ENCODE data around the gene GLRB. TPM values are rescaled to one million over a fixed set of nuclear protein-coding genes. Genes with fewer than 3 reads are reported as not detected.
A peak's percentile ranks its signal among the peaks of the same experiment; 100 is the strongest.

GLRB gene
- total RNA-seq, 4 donors from 2014 or later = 0.27 to 1.3 (median 0.65) TPM

GRCh38 chr4:157075401-157075800 is 549 bp upstream of the GLRB start:
- Histone ChIP-seq H3K27ac (no peak overlapping the region), H3K36me3 (no peaks in the 10 kb centered on the region), H3K9me3 (no peaks in the 10 kb centered on the region), H3K4me1 (peaks cover 0 to 14% (median 0%) of the 10 kb centered on the region in 3 donors), H3K4me3 (peak overlapping the region in 3 of 4 donors; percentile 50 to 76 (median 59)), H3K27me3 (peaks cover 0 to 31% (median 0%) of the 10 kb centered on the region in 4 donors)
- DNase-seq = no peak
- intact Hi-C loops (cut with DNase I) = no loop called here
- WGBS, 2 donors = 67 to 80% methylated on average over 2 of the region's 2 CpGs
- no peak for TF ChIP-seq CTCF (IDR thresholded peaks at IDR 0.05)
- TF ChIP-seq POLR2A (IDR thresholded peaks at IDR 0.05) = no peak

- H3K4me1 ChIP-seq = peaks cover 0 to 14% (median 0%) of the 10 kb centered on the region in 3 donors
- no peak overlapping the region for H3K27ac ChIP-seq
- peak overlapping the region; percentile 50 to 76 (median 56) for H3K4me3 ChIP-seq
- intact Hi-C loops (cut with DNase I) = no loop called here
- 0 to 3% methylated on average over 3 to 5 of the region's 8 CpGs for WGBS, 2 donors
- H3K9me3 ChIP-seq = no peaks in the 10 kb centered on the region
- peaks cover 0 to 31% (median 0%) of the 10 kb centered on the region in 4 donors for H3K27me3 ChIP-seq
- no peak for DNase-seq
- TF ChIP-seq CTCF (IDR thresholded peaks at IDR 0.05) = no peak
- no peak for TF ChIP-seq POLR2A (IDR thresholded peaks at IDR 0.05)
- no peaks in the 10 kb centered on the region for H3K36me3 ChIP-seq
These were observed 613 bp downstream of the GLRB start for GRCh38 chr4:157076578-157076947.

GRCh38 chr4:157079441-157079840 is 3.5 kb downstream of the GLRB start:
- DNase-seq = no peak
- intact Hi-C loops (cut with DNase I) = no loop called here
- Histone ChIP-seq H3K4me1 (peaks cover 0 to 14% (median 0%) of the 10 kb centered on the region in 3 donors), H3K36me3 (no peaks in the 10 kb centered on the region), H3K27ac (no peak overlapping the region), H3K4me3 (no peak overlapping the region), H3K27me3 (peaks cover 0 to 31% (median 0%) of the 10 kb centered on the region in 4 donors), H3K9me3 (no peaks in the 10 kb centered on the region)
- no peak for TF ChIP-seq CTCF (IDR thresholded peaks at IDR 0.05)
- TF ChIP-seq POLR2A (IDR thresholded peaks at IDR 0.05) = no peak
- WGBS, 2 donors = 79 to 95% methylated on average over 2 of the region's 2 CpGs

GRCh38 chr4:157080605-157081004 is 4.7 kb downstream of the GLRB start:
- no peak for TF ChIP-seq CTCF (IDR thresholded peaks at IDR 0.05)
- TF ChIP-seq POLR2A (IDR thresholded peaks at IDR 0.05) = no peak

GRCh38 chr4:157095716-157096115 is 19.8 kb downstream of the GLRB start:
- H3K9me3 ChIP-seq = no peaks in the 10 kb centered on the region
- no peak for DNase-seq
- no peak overlapping the region for H3K27ac ChIP-seq
- H3K36me3 ChIP-seq = no peaks in the 10 kb centered on the region
- intact Hi-C loops (cut with DNase I) = no loop called here
- no peaks in the 10 kb centered on the region for H3K4me1 ChIP-seq
- no peaks in the 10 kb centered on the region for H3K27me3 ChIP-seq
- TF ChIP-seq POLR2A (IDR thresholded peaks at IDR 0.05) (no peak), CTCF (IDR thresholded peaks at IDR 0.05) (no peak)
- H3K4me3 ChIP-seq = no peak overlapping the region
- 56 to 71% methylated on average over 2 of the region's 2 CpGs for WGBS, 2 donors

More at GRCh38 chr4:157080605-157081004, 4.7 kb downstream of the GLRB start:
- H3K36me3 ChIP-seq = no peaks in the 10 kb centered on the region
- no peak overlapping the region for H3K4me3 ChIP-seq
- H3K4me1 ChIP-seq = peaks cover 0 to 12% (median 0%) of the 10 kb centered on the region in 3 donors
- H3K27ac ChIP-seq = no peak overlapping the region
- no peak for DNase-seq
- intact Hi-C loops (cut with DNase I) = no loop called here
- H3K27me3 ChIP-seq = peaks cover 0 to 20% (median 0%) of the 10 kb centered on the region in 4 donors
- no peaks in the 10 kb centered on the region for H3K9me3 ChIP-seq

Measured in esophagus squamous epithelium (tissue), 5 donors.